GM18951 (cell line): Measurements from ENCODE around the gene SORCS2.

Experiments
- POLR2A ChIP-seq: IDR thresholded peaks from 4 replicates; pipeline ENCODE4 v1.6.1; 2011; ENCODE audit warnings: mild to moderate bottlenecking; ENCODE audit not compliant: insufficient read length, insufficient read depth; ENCODE audit errors: extremely low read depth
- in situ Hi-C: fragments of 300-500 bp; cut with MboI; formaldehyde crosslinking; loops from one replicate; pipeline ENCODE4 v1.12.0; 2022; ENCODE audit warnings: low sequenced_read_pairs, mixed read lengths, inconsistent platforms; ENCODE audit not compliant: unreplicated experiment

Gene SORCS2

DNA sequence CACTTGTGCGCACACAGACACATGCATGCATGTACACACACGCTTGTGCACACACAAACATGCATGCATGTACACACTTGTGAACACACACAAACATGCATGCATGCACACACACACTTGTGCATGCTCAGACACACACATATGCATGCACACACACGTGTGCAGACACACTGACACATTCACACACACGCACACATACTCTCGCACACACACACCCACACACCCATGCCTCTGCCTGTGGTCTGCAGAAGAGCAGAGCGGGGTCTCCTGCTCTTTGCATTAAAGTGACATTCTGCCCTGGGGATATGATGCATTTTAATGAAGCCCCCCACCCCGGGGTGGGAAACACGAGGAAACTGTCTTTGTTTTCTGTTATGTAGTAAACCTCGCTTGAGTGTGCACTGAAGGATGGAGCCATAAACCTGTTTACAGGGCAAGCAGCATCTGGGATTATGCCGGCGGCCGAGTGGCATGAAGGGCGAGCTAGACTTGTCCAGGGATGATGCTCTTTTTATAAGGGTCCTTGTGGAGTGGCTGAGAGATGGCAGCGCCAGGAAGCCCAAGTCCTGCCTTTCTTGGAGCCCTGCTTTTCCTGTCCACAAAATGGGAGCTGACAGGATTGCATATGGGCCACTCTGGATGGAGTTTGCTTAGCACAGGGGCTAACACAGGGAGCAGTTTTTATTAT, 224.6 kb downstream of the SORCS2 start:
- TF ChIP-seq POLR2A, result no peak
- in situ Hi-C loops, result no loop called here

DNA sequence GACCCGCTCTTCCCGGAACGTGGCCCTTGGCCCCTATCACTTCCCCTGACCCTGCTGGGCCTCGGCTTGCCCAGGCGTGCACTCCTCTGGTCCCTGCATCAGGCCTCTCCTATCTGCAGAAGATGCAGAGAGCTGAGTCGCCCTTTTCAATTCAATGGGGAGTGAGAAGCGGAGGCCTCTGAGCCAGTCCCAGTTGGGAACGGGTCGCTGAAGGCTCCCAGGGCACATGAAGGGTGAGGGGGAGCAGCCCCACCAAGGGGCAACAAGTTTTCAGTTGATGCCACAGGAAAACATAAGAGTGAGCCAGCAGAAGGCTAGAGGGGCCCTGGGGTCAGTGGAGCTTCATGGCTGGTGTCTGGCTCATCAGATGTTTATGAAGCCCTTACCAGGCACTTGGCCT, 225.3 kb downstream of the SORCS2 start:
- TF ChIP-seq POLR2A, result no peak
- in situ Hi-C loops, result no loop called here

DNA sequence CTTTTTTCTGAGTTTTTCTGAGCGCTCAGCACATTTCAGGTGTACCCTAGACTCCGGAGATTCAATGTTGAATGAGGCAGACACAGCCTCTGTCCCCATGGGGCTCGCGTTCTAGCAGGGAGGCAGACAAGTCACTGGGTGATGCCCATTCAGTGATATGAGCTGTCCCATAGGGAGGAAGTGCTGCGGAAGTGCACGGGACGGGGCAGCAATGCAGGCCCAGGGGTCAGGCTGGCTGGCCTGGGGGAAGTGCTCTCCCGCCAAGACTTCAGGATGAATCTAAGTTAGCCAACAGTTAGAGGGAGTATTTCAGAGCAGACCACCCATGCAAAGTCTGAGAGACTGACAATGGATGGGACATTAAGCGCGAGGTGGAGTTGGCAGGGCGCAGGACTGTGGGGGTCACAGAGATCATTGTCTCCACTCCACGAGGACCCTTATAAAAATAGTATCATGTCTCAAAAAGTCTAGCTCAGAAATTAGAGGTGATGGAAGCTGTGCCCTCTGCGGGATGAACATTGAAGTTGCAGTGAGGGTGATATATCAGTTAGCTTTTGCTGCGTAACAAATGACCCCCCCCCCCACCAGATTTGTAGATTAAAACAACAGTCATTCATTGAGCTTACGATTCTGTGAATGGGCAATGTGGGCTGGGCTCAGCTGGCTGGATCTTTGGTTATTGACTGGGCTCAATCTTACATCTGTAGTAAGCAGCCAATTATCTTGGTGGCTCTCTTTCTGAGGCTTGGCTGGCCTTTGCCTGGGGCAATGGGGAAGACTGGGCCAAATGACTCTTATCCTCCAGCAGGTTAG, 226.0 kb downstream of the SORCS2 start:
- no peak for TF ChIP-seq POLR2A
- in situ Hi-C loops, result no loop called here

DNA sequence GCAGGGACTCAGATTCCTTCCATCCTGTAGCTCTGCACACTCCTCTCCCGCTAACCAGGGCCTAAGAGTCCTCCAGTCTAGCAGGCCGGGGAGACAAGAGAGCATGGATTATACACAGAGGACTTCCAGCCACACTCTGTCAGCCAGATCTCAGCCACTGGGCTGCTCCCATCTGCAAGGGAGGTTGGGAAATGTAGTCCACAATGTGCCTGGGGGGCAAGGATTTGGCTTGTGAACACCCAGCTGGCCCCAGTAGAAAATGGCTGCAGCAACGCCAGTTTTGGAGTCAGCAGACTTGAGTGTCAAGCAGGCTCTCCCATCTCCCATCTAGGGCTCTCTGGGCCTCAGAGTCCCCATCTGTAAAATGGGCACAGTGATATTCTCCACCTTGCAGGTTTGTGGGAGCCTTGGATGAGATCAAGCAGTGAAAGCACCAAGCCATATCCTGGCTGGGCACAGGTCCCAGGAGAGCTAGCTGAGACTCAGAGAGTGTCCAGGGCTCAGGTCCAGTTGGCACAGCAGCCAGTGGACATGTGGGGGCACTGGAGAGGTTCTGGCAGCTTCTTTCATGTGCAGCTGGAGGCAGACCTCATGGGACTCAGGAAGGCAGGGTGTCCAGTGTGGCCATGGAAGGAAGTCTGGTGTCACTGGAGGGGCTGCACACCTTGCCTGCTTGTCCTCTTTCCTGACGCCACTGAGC, 227.8 kb downstream of the SORCS2 start:
- TF ChIP-seq POLR2A, result no peak
- in situ Hi-C loops, result no loop called here

DNA sequence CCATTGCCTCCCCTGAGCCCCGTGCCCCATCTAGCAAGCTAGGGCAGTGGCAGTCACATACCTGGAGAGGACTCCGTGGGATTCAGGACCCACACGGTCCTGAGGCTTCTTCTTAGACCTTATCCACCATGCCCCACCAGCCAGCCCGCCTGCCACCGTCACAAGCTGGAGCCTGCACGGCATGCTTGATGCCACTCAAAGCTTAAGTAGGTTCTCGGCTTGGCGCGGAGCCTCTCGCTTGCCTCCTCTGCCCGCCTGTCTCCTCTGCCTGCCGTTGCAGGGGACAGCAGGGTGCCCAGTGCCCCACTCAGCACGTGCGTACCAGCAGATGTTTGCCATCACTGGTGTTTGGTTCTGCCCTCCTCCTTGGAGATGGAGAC, 228.3 kb downstream of the SORCS2 start:
- no peak for TF ChIP-seq POLR2A
- in situ Hi-C loops, result no loop called here

DNA sequence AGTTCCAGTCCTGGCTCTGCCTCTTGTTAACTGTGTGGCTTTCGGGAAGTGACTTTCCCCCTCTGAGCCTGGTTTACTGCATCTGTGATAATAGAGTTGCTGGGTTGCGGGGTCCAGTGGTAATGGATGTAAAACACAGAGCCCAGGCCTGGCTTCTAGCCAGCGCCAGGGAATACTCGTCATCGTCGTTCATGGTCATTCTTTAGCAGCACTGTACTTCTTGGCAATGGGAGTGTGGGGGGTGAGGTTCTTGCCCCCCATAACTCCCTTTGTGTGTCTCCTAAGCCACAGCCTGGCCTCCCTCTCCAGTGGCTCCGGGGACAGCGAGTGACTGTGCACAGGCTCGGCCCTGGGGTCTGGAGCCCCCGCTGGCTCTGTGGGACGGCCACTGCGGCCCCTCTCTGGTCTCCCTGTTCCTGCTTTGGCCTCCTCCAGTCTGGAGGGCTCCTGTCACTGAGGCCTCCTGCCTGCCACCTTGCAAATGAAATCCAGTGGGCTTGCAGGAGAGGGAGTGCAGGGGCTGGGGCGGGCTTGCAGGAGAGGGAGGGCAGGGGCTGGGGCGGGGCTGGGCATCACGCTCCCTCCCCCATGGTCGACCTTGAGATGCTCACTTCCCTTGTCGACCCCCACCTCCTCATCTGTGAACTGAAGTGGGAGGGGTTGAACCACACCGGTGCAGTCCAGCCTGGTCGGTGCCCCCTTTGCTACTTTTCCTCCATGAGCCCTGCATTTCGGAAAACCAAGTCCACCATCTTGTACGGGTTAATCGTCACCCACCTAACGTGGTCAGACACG, 229.2 kb downstream of the SORCS2 start:
- in situ Hi-C loops, result no loop called here
- no peak for TF ChIP-seq POLR2A

DNA sequence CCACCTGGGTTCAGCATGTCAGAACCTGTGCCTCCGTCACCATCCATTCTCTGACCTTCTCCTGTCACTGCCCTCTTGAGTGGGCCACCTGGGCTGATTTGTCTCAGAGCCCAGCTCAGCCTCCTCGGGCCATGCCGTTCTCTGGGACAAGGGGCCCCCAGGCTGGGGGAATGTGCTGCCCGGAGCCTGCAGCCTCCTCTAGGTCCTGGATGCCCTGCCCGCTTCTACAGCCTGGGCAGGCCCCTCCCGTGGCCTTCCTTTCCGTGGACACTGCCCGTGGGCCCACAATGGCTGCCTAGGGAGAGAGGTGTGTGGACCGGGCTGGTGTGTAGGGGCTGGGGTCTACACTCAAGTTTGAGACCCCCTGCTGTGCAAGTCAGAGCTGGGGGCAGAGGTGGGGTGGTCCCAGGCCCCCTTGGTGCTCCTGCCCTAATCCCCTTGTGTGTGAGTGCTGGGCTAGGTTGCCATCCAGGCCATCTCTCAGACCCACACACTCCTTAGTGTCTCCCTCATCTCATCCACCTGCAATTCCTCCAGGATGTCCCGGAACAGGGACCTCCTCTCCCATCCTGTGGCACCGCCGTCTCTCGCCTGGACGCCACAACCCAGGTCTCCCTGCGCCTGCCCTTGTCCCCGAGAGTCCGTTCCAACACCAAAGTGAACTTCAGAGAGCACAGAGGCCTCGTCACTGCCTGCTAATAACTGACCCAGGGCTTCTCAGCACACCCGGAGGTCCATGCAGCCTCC, 230.0 kb downstream of the SORCS2 start:
- TF ChIP-seq POLR2A, result no peak
- in situ Hi-C loops, result no loop called here

DNA sequence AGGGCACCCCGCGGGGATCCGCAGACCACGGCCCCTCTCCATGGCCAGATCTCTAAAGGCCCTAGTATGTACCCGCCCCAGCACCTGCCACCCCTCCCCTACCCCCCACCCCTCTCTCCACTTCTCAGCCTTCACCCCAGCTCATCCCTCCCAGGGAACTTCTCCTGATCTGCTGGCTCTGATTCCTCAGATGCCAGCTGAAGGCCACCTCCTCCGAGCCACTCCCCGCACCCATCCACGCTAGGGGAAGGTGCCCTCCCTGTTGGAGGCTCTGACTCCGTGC, 230.5 kb downstream of the SORCS2 start:
- in situ Hi-C loops, result no loop called here
- no peak for TF ChIP-seq POLR2A

DNA sequence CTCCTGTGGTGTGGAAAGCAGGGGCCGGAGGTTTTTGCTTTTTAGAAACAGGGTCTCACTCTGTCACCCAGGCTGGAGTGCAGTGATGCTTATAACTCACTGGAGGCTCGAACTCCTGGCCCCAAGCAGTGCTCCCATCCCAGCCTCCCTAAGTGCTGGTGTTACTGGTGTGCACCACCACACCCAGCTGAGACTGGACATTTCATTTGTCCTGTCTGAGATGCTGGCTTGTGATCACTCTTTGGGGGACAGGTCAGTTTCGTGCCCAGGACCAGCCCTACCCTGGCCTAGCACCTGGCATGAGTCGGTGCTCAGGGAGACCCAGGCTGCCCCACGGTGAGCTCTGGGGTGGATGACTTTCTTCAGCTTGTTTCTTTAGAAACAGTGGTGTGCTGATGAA, 231.1 kb downstream of the SORCS2 start:
- in situ Hi-C loops, result no loop called here
- no peak for TF ChIP-seq POLR2A

DNA sequence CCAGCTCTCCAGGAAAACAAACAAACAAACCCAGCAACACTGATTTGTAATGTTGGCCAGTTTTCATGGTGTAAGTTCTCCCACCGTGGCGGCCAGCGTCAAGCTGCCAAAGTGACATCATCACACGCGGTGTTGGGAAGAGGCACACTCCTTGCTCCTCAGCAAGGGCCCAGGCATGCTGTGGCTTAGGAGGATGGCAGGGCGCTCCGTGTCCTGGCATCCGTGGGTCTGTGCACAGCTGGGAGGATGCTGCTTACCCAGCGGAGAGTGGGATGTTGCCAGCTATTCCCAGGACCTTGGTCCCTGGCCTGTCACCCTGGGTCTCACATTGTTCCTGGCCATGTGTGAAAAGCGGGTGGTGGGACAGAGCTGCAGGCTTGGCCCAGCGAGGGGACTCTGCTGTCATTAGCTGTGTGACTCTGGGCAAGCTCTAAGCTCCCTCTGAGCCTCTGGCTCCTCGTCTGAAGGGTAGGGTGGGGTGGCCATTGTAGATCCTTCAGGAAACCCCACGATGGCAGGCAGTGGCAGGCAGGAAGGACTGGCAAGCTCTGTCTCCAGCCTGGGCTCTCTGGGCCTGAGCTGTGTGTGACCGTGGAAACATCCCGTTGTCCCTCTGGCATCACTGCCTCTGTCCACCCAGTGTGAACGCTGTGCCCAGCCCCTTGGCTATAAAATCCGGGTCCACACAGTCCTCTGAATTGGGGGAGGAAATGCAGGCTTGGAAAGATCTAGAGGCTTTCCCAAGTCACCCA, 231.6 kb downstream of the SORCS2 start:
- TF ChIP-seq POLR2A, result no peak
- in situ Hi-C loops, result no loop called here

DNA sequence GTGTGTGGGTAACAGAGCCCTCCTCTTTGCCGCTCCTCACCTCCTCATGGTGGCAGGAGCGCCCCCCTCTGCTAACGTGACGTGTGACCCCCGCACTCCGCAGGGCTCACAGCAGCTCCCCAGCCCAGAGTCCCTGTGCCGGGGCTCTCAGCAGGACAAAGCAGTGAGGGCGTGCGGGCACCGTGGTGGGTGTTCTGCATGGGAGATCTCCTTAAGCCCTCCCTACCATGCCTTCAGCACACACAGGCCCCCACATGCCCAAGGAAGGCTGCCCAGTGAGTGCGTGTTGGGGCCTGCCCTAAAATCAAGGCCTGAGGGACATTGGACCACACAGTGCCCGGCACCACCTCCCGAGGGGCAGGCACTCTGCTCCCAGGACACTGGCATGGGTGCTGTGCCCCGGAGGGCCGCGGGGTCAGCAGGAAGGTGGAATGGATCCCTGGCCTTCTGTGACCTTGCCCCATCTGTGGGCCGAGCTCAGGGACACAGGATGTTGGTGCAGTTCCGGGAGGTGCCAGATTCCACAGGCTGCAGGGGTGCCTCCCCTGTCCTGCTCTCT, 232.3 kb downstream of the SORCS2 start:
- no peak for TF ChIP-seq POLR2A
- in situ Hi-C loops, result no loop called here

DNA sequence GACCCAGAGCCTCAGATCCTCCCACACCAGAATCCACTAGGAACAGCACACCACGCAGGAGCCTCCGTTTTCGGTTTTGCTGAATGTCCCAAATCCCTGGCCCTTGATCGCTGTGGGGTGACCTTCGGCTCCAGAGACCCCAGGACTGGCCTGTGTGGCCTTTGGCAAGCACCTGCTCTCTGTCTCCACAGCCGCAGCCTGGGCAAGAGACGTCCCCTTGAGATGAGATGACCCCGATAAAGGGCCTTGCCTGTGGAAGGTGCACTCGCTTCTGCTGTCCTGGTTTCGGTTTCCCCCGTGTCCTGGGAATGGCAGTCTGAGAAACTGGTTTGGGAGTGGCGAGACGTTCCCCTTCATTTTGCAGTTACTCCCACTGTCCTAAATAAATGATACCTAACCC, 232.8 kb downstream of the SORCS2 start:
- in situ Hi-C loops, result no loop called here
- no peak for TF ChIP-seq POLR2A
